Keratinocyte (primary cell): ENCODE data around the gene TCF7L2.

Source experiments
- EZH2 ChIP-seq: IDR thresholded peaks from one replicate; pipeline ENCODE4 v1.6.1; 2012; ENCODE audit warnings: inconsistent platforms, mild to moderate bottlenecking, low read length, moderate library complexity
- TF ChIP-seq, protein P1 (sequence below), 3 experiments: IDR thresholded peaks in 1 of 3; conservative IDR thresholded peaks in 1 of 3; optimal IDR thresholded peaks in 1 of 3; 2 replicates in 2 of 3; 3 replicates in 1 of 3; pipeline versions ENCODE3 to v1.5.1; 2011; ENCODE audit warnings: low read length in 3 of 3, mild to moderate bottlenecking in 3 of 3, moderate library complexity in 2 of 3, control low read depth in 1 of 3, inconsistent platforms in 1 of 3; ENCODE audit not compliant: insufficient read depth in 2 of 3; ENCODE audit errors: extremely low read depth in 1 of 3

DNA sequence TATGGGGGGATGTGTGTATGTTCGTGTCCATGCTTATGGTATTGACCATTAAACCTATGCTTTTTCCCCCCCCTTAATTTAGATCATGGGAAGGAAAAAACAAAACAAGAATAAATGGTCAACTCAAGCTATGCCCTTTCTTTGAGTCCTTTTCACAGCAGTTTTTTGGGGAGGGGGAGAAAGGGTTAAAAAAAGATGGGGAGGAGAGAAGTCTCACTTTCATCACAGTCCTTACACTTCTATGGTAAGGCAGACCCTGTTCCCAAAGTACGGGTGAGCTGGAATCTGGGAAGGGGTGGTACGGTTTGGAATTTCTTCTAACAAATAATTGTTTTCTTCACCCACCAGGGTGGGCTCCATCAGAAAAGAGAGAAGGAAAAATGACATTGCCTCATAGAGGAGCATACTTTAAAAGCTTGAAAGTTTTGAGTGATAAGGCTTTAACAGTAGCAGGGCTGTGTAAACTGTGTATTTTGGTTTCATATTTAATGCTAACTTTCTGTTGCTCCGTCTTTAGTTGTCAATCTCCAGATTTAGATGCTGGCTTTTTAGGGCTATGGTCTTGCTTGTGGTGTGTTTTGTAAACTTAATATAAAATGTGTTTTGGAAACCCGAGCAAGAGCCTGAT lies 180.1 kb downstream of the TCF7L2 start:
- TF ChIP-seq, protein P1, sequence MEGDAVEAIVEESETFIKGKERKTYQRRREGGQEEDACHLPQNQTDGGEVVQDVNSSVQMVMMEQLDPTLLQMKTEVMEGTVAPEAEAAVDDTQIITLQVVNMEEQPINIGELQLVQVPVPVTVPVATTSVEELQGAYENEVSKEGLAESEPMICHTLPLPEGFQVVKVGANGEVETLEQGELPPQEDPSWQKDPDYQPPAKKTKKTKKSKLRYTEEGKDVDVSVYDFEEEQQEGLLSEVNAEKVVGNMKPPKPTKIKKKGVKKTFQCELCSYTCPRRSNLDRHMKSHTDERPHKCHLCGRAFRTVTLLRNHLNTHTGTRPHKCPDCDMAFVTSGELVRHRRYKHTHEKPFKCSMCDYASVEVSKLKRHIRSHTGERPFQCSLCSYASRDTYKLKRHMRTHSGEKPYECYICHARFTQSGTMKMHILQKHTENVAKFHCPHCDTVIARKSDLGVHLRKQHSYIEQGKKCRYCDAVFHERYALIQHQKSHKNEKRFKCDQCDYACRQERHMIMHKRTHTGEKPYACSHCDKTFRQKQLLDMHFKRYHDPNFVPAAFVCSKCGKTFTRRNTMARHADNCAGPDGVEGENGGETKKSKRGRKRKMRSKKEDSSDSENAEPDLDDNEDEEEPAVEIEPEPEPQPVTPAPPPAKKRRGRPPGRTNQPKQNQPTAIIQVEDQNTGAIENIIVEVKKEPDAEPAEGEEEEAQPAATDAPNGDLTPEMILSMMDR (optimal IDR thresholded peaks at IDR 0.05 in 1 of 3, IDR thresholded peaks at IDR 0.05 in 1 of 3, conservative IDR thresholded peaks at IDR 0.05 in 1 of 3; ENCODE audit: extremely low read depth in 1 of 3, insufficient read depth in 2 of 3, low read length in 3 of 3) = no peak
- no peak for TF ChIP-seq EZH2
